Thoracic aorta (tissue), 2 donors: ENCODE measurements around the gene ZNF571. TPM values are rescaled to one million over a fixed set of nuclear protein-coding genes. Genes with fewer than 3 reads are reported as not detected.

ENCODE experiments used
- ATAC-seq: fragments of 150-250 bp; one replicate; pipeline ENCODE4 v1.8.0; 2017; ENCODE audit warnings: low read depth; ENCODE audit not compliant: insufficient number of reproducible peaks, low FRiP score
- DNase-seq: peaks from one replicate; pipeline ENCODE4 v3.0.0-alpha.2; 2020; ENCODE audit warnings: low spot score
- H3K27ac ChIP-seq, 2 donors: fragments of 200-600 bp; sonication (generic); 1 replicate in 1 of 2; 2 replicates in 1 of 2; pipeline ENCODE4 v1.5.1; 2016; ENCODE audit warnings: mild to moderate bottlenecking in 2 of 2, moderate library complexity in 2 of 2
- H3K27me3 ChIP-seq: fragments of 200-600 bp; sonication (generic); replicated peaks from 2 replicates; pipeline ENCODE4 v1.6.0; 2016; ENCODE audit warnings: mild to moderate bottlenecking; ENCODE audit not compliant: insufficient read depth
- H3K36me3 ChIP-seq: fragments of 200-600 bp; sonication (generic); one replicate; pipeline ENCODE4 v1.5.1; 2016
- H3K4me1 ChIP-seq, 2 donors: fragments of 200-600 bp; sonication (generic); 1 replicate in 1 of 2; 2 replicates in 1 of 2; pipeline versions ENCODE4 v1.5.1 to v1.6.0; 2016; ENCODE audit warnings: low read depth in 2 of 2, mild to moderate bottlenecking in 1 of 2; ENCODE audit not compliant: control insufficient read depth in 1 of 2
- H3K4me3 ChIP-seq: fragments of 200-600 bp; sonication (generic); 2 replicates; pipeline ENCODE4 v1.5.1; 2016; ENCODE audit warnings: mild to moderate bottlenecking
- H3K9me3 ChIP-seq: fragments of 200-600 bp; sonication (generic); 2 replicates; pipeline ENCODE4 v1.5.1; 2016
- CTCF ChIP-seq: fragments of 200-600 bp; sonication (generic); IDR thresholded peaks from one replicate; pipeline ENCODE4 v1.5.1; 2019; ENCODE audit warnings: antibody characterized with exemption
- total RNA-seq, 2 donors: library from RNA; depleted of rRNA; stranded (reverse); fragments of >200 nt; gene quantifications; one replicate each; pipeline versions ENCODE4 v1.1.0 to v1.2.3, GENCODE V29; 2016

The ZNF571 gene
- total RNA-seq, 2 donors from 2014 or later, result 3.0 to 7.0 TPM

- DNase-seq (no peak), ATAC-seq (no peak)
- Histone ChIP-seq H3K27me3 (no peaks in the 10 kb centered on the region), H3K27ac (no peak overlapping the region), H3K36me3 (peaks cover 50% of the 10 kb centered on the region), H3K4me3 (no peak overlapping the region), H3K4me1 (no peaks in the 10 kb centered on the region), H3K9me3 (peaks cover 94% of the 10 kb centered on the region)
- TF ChIP-seq CTCF, result no peak
Measured at GRCh38 chr19:37537391-37537947, 57.1 kb downstream of the ZNF571 start.

DNA sequence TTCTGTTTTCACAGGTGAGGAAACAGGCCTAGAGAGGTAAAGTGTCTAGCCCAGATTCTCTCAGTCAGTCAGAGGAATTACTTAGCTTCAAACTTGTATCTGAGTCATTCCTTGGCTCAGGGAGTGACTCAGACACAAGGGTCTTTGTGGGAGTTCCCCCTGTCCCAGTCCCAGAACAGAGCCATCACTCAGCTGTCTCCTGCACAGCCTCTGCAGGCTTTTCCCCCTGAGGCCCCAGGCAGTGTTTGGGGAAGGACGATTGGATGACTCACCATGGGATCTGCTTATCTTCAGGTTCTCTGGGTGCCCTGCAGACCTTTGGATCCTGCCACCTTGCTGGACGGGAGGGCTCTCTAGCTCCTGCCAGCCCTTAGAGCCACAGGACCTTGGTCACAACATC, 74.7 kb downstream of the ZNF571 start:
- DNase-seq, result no peak
- Histone ChIP-seq H3K4me3 (no peak overlapping the region), H3K4me1 (no peaks in the 10 kb centered on the region), H3K9me3 (peaks cover 27% of the 10 kb centered on the region), H3K27me3 (no peaks in the 10 kb centered on the region), H3K27ac (no peak overlapping the region), H3K36me3 (peaks cover 63% of the 10 kb centered on the region)
- no peak for ATAC-seq
- no peak for TF ChIP-seq CTCF

Other genes starting within 250 kb of the ZNF571 start
- 10 to 100 TPM in 1 of 2 donors, 1 to 10 TPM in 1; 3.8 to 20.9 TPM for gene ZNF527, start 223.7 kb downstream of the ZNF571 start, total RNA-seq
- gene ZNF569, start 127.3 kb downstream of the ZNF571 start, total RNA-seq, result 10 to 100 TPM in 1 of 2 donors, 1 to 10 TPM in 1; 4.6 to 13.3 TPM
- gene ZNF570, start 125.4 kb downstream of the ZNF571 start, total RNA-seq, result 10 to 100 TPM in 1 of 2 donors, 1 to 10 TPM in 1; 6.8 to 18.9 TPM
- 10 to 100 TPM; 11.8 to 12.1 TPM for gene ZNF793, start 87.9 kb downstream of the ZNF571 start, total RNA-seq
- 10 to 100 TPM in 1 of 2 donors, 1 to 10 TPM in 1; 4.5 to 18.3 TPM for gene ZNF540, start 84 bp upstream of the ZNF571 start, total RNA-seq
- gene ZFP30, start 60.7 kb upstream of the ZNF571 start, total RNA-seq, result 10 to 100 TPM in 1 of 2 donors, 1 to 10 TPM in 1; 6.6 to 23.6 TPM
- 1 to 10 TPM; 3.5 to 4.1 TPM for gene ZNF607, start 125.0 kb upstream of the ZNF571 start, total RNA-seq
- gene ZNF573, start 184.8 kb upstream of the ZNF571 start, total RNA-seq, result 10 to 100 TPM in 1 of 2 donors, 1 to 10 TPM in 1; 5.8 to 18.8 TPM